Measurements from ENCODE around the gene HMG20B.
A peak's percentile ranks its signal among the peaks of the same experiment; 100 is the strongest.

The HMG20B gene

GRCh38 chr19:3622224-3622623, 49.5 kb downstream of the HMG20B start:
- no peak for DNase-seq

- DNase-seq = no peak
Measured at GRCh38 chr19:3623716-3624115, 51.0 kb downstream of the HMG20B start.

- DNase-seq = no peak
Measured at GRCh38 chr19:3625996-3626472, 53.3 kb downstream of the HMG20B start.

GRCh38 chr19:3626473-3627350, 54.0 kb downstream of the HMG20B start, which contains the start of gene CACTIN:
TSS of gene CACTIN (minus strand) at chr19:3626790. CDS start at chr19:3626762, 28 bp downstream.
- DNase-seq = peak; percentile 89 to 94

GRCh38 chr19:3627351-3627723, 54.6 kb downstream of the HMG20B start:
- DNase-seq = no peak

Measured in NCI-H1930 (cell line).